ENCODE results near the gene METTL8.
"Not testable (repeated sequence)": the region's sequence is repeated elsewhere in the genome, so short reads cannot be mapped to it uniquely, and the experiment has no call there.

Gene METTL8

GRCh38 chr2:171401947-171402346 is 31.8 kb downstream of the METTL8 start:
- DNase-seq (ENCODE audit: low read depth in 2 of 2), result no peak

- no peak for DNase-seq (ENCODE audit: low read depth in 2 of 2)
These were observed 33.4 kb downstream of the METTL8 start for GRCh38 chr2:171400395-171400794.

- no peak for DNase-seq (ENCODE audit: low read depth in 2 of 2)
These were observed 34.5 kb downstream of the METTL8 start for GRCh38 chr2:171399292-171399691.

DNA sequence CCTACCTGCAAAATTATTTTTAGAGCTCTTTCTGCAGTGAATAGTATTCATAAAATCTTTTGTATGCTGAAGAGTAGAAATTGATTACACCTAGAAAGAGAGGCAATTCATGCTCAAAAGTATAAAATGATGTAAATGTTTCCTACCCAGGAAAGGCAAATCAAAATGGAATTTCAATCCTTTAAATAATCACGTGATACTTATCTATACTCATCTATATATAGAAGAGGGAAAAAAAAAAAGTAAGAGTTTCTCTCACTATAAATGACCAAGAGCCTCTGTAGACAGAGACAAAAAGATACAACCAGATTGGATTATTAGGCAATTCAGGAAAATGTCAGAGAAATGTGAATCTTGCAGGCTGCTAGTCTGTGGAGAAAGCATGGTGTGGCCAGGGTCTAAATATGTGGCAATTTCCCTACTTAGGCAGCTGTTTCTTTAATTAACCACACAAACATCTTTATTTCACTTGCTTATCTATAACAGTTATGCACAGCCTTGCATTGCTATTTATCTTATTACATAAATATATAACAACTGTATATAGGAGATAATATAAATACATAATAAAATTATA is 39.5 kb downstream of the METTL8 start:
- no peak for DNase-seq (ENCODE audit: low read depth in 2 of 2)

- DNase-seq (ENCODE audit: low read depth in 2 of 2), result no peak
These were observed 40.3 kb downstream of the METTL8 start for GRCh38 chr2:171393487-171393886.

DNA sequence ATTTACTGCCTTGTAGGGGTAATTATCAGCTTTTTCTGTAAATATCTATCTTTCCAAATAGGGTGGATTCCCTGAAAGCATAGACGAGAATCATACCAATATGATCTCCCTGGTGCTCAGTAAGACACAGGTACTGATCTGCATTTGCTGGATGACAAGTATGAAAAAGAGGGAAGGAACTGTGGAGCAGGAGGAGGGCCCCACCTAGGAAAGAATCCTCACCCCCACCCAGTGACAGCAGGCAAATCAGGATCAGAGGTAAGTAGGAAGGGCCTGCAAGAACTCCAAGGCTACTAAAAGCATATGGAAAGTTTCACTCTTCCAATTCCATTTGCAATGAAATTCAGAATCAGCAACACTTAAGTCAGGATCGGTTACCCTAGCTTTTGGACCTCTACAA is 42.3 kb downstream of the METTL8 start:
- no peak for DNase-seq (ENCODE audit: low read depth in 2 of 2)

DNA sequence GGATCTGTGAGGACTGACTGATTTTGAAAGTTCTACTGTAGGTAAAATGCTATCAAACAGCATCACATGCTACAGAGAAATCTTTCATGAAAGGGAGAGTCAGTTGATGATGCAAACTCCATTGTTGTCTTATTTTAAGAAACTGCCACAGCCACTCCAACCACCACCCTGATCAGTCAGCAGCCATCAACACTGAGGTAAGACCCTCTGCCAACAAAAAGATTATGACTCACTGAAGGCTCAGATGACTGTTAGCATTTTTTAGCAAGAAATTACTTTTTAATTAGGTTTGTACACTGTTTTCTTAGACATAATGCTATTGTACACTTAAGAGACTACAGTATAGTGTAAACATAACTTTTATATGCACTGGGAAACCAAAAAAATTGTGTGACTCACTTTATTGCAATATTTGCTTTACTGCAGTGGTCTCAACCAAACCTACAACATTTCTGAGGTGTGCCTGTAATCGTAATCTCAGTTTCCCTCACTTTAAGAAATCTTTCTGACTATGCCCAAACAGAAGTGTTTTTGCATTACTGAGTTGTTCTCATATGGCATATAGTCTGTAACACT is 42.8 kb downstream of the METTL8 start:
- no peak for DNase-seq (ENCODE audit: low read depth in 2 of 2)

DNA sequence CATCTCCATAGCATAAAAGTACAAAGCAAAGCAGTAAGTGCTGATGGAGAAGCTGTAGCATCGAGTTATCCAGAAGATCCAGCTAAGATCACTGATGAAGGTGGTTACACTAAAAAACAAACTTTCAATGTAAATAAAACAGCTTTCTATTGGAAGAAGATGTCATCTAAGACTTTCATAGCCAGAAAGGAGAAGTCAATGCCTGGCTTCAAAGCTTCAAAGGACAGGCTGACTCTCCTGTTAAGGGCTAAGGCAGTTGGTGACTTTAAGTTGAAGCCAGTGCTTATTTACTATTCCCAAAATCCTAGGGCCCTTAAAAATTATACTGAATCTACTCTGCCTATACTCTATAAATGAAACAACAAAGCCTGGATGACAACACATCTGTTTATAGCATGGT is 44.0 kb downstream of the METTL8 start:
- DNase-seq (ENCODE audit: low read depth in 2 of 2), result no peak

DNA sequence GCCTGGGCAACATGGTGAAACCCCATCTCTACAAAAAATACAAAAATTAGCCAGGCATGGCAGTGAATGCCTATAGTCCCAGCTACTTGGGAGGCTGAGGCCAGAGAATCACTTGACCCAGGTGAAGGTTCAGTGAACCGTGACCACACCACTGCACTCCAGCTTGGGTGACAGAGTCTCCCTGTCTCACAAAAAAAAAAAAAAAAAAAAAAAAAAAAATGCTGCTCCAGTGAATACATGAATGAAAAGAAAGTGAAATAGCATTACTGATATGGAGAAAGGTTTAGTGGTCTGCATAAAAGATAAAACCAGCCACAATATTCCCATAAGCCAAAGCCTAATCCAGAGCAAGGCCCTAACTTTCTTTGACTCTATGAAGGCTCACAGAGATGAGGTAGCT is 44.5 kb downstream of the METTL8 start:
- DNase-seq (ENCODE audit: low read depth in 2 of 2), result no peak

DNA sequence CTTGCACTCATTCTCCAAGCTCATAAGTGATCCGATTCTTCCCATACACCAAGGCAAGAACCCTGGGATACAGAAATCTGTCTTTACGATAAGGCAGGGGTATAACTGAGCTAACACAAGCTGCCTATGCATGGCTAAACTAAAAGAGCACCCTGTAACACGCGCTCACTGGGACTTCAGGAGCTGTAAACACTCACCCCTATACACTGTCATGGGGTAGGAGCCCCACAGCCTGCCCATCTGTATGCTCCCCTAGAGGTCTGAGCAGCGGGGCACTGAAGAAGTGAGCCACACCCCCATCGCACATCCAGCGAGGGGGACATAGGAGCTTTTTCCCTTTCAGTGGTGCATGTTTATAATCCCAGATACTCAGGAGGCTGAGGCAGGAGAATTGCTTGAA is 46.7 kb downstream of the METTL8 start:
- no peak for DNase-seq (ENCODE audit: low read depth in 2 of 2)

DNA sequence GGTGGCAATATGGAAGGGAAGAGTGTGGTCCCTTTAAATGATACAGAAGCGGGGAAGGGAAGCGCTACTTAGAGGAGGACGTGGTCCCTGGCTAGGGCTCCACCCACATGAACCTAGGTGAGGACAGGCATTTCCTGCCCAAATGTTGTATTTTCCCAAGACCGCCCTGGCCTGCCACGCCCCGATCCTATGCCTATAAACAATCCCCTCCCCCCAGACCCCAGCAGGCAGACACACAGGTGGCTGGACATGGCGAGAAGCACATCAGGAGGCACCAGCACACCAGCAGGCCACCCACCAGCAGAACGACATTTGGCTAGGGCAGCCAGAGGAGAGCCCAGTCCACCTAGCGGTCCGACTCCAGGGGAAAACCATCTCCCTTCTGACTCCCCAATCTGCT is 47.2 kb downstream of the METTL8 start:
- DNase-seq (ENCODE audit: low read depth in 2 of 2), result no peak

GRCh38 chr2:171383134-171383533 is 50.7 kb downstream of the METTL8 start:
- DNase-seq (ENCODE audit: low read depth in 2 of 2), result no peak

DNA sequence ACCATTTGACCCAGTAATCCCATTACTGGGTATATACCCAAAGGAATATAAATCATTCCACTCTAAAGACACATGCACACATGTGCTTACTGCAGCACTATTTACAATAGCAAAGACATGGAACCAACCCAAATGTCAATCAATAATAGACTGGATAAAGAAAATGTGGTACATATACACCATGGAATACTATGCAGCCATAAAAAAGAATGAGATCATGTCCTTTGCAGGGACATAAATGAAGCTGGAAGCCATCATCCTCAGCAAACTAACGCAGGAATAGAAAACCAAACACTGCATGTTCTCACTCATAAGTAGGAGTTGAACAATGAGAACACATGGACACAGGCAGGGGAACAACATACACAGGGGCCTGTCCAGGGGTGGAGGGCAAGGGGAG is 51.6 kb downstream of the METTL8 start:
- DNase-seq (ENCODE audit: low read depth in 2 of 2), result not testable (repeated sequence)

DNA sequence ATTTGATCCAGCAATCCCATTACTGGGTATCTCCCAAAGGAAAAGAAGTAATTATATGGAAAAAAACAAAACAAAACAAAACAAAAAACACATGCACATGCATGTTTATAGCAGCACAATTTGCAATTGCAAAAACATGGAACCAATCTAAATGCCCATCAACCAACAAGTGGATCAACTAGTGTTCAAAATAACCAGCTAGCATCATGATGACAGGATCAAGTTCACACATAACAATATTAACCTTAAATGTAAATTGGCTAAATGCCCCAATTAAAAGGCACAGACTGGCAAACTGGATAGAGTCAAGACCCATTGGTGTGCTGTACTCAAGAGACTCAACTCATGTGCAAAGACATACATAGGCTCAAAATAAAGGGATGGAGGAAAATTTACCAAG is 55.9 kb downstream of the METTL8 start:
- DNase-seq (ENCODE audit: low read depth in 2 of 2), result not testable (repeated sequence)

- DNase-seq (ENCODE audit: low read depth in 2 of 2), result no peak
These were observed 66.1 kb downstream of the METTL8 start for GRCh38 chr2:171367692-171368091.

GRCh38 chr2:171365778-171366177 is 68.0 kb downstream of the METTL8 start:
- no peak for DNase-seq (ENCODE audit: low read depth in 2 of 2)

DNA sequence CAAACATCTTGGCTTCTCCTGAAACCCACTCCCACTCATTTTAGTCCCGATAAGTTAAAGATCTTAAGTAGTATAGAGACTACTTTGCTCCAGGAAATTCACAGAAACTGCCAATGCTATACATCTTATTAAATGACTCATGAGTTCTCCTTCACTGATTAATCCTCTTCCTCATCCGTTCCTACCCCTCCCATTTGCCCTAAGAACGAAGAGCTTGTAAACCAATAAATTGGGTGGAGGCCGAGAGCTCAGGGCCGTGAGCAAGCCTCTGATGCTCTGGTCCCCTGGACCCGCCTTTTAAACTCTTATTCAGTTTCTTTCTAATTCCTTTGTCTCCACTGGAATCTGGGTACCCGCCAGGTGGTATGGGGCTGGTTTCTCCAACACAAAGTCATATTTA is 68.6 kb downstream of the METTL8 start:
- no peak for DNase-seq (ENCODE audit: low read depth in 2 of 2)

DNA sequence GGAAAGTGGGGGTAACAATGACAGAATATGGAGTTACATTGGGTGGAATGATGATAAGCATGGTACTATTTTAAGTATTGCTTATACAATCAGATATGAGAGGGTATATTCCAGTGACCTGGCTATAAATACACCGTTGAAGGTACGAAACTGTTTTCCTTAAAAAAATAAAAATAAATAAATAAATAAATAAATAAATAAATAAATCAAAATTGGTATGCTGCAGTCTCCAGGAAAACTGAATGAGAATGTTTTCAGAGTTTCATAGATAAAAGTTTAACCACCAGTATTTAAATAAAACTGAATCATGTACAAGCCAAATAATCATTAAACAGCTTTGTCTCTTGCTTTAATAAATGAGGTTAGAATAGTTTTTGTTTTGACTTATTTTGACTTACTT is 71.4 kb downstream of the METTL8 start:
- no peak for DNase-seq (ENCODE audit: low read depth in 2 of 2)

GRCh38 chr2:171360905-171361304 is 72.9 kb downstream of the METTL8 start:
- no peak for DNase-seq (ENCODE audit: low read depth in 2 of 2)

DNA sequence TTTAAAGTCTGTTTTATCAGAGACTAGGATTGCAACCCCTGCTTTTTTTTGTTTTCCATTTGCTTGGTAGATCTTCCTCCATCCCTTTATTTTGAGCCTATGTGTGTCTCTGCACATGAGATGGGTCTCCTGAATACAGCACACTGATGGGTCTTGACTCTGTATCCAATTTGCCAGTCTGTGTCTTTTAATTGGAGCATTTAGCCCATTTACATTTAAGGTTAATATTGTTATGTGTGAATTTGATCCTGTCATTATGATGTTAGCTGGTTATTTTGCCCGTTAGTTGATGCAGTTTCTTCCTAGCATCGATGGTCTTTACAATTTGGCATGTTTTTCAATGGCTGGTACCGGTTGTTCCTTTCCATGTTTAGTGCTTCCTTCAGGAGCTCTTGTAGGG is 80.0 kb downstream of the METTL8 start:
- not testable (repeated sequence) for DNase-seq (ENCODE audit: low read depth in 2 of 2)

- no peak for DNase-seq (ENCODE audit: low read depth in 2 of 2)
These were observed 85.7 kb downstream of the METTL8 start for GRCh38 chr2:171348056-171348455.

DNA sequence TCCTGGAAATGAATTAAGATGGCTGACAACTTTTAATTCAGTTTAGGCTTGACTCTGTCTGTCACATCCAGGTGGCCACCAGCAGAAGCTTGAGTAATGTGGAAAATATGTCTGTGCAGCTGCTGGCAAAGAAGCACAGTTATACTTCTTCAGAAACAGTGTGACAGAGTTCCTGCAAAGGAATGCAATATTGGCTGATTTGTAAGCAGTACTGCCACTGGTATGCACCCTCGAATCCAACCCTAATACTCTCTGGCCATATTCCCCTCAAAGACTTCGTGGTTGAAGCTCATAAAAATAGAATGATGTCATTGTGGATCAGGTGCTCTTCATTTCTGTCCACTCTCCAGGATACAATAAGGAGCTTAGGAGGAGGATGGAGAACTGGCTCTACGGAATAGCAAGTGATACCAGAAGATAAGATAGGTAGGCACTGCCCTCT is 86.2 kb downstream of the METTL8 start:
- DNase-seq (ENCODE audit: low read depth in 2 of 2), result no peak

DNA sequence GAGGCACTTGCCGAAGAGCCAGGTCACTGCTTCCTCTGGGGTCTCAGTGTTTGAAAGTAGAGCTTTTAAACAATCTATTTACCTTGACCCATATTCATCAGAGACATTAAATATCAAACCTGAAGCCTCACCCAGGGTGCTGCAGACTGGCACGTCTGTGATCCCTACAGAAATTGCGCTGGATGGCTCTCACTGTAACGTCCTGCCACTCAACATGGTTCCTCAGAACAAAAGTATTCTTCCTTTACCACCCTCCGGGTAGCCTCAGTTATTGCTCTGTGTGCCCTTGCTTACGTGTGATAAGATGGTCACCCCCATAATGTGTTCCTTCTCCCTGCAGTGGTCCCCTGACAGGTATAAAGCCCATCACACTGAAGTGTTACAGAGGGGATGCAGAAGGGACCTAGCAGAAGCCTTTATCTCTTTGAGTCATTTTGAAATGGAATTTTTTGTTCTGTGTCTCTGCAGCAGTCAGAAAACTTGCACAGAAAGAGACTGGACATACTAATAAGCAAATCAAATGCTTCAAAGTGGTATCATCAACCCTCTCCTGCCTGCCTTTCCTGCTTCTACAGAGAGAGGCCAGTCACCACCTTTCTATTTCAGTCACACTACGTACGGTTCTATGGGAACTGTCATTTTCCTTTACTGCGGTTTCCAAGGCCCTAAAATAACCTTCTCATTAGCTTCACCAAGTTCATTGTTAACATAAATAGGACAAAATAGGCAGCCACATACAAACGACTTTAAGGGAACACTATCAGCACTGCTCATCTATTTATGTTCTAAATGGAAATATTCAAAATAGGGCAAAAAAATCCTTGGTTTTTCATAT is 86.8 kb downstream of the METTL8 start:
- DNase-seq (ENCODE audit: low read depth in 2 of 2), result no peak
